GM12874 (cell line): ENCODE results near the gene MED17.

Experiments
- TF ChIP-seq, protein P1 (sequence below): IDR thresholded peaks from 2 replicates; pipeline ENCODE4 v1.5.1; 2011; ENCODE audit warnings: low read depth, mild to moderate bottlenecking, control low read depth, low read length, moderate library complexity; ENCODE audit not compliant: insufficient read depth

The MED17 gene

DNA sequence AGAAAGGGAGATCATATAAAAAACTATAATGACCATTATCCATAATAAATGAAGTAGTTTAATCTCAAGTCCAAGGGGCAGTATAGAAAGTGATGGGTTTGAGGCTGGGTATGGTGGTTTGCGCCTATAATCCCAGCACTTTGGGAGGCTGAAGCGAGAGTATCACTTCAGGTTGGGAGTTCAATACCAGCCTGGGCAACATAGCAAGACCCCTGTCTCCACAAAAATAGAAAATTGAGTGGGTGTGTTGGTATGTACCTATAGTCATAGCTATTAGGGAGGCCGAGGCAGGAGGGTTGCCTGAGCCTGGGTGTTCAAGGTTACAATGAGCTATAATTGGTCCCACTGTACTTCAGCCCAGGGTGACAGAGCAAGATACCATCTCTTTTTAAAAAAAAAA is 23.9 kb downstream of the MED17 start:
- TF ChIP-seq, protein P1, sequence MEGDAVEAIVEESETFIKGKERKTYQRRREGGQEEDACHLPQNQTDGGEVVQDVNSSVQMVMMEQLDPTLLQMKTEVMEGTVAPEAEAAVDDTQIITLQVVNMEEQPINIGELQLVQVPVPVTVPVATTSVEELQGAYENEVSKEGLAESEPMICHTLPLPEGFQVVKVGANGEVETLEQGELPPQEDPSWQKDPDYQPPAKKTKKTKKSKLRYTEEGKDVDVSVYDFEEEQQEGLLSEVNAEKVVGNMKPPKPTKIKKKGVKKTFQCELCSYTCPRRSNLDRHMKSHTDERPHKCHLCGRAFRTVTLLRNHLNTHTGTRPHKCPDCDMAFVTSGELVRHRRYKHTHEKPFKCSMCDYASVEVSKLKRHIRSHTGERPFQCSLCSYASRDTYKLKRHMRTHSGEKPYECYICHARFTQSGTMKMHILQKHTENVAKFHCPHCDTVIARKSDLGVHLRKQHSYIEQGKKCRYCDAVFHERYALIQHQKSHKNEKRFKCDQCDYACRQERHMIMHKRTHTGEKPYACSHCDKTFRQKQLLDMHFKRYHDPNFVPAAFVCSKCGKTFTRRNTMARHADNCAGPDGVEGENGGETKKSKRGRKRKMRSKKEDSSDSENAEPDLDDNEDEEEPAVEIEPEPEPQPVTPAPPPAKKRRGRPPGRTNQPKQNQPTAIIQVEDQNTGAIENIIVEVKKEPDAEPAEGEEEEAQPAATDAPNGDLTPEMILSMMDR: no peak

DNA sequence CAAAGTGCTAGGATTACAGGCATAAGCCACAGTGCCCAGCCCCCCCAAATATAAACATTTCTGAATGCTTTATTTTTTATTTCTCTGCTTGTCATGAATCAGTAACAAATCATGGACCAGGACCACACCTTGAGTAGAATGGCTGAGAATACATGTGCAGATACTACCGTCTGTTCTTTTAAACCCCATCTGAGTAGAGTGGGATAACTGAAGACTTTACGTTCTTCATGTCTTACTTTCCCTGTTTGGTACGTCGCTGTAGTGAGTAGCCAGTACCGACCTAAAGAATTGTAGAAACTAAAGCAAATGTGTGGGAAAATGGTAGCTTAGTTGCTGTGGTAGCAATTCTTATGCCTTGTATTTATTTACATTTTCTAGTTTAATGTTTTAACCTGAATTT is 29.9 kb downstream of the MED17 start:
- TF ChIP-seq, protein P1: no peak

DNA sequence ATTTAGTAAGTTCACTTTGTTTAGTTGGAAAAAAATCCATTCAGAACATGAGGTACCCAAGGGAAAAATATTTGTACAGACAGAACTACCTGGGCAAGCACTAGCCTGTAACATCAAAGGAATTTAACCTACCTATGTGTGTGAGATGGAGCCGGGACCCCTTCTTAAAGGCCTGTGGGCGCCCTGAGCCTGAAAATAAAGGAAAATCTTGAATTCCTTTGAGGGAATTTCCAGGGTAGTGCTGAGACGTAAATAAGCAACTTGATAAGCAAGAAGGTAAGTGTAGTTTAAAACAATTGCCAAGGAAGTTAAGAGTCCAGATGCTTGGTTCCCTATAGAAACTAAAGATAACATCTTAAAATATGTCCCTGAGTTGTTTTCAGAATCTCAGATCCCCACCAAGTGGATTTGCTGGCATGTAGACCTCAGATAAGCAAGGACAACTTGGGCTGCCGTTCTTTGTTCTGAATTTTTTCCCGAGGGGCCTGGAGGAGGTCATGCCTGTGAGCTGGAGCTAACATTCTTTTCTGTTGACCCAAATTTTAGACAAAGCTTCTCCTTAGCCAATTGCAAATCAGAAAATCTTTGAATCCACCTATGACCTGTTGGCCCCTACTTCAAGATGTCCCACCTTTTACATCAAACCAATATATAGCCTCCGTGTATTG is 31.0 kb downstream of the MED17 start:
- TF ChIP-seq, protein P1: no peak

DNA sequence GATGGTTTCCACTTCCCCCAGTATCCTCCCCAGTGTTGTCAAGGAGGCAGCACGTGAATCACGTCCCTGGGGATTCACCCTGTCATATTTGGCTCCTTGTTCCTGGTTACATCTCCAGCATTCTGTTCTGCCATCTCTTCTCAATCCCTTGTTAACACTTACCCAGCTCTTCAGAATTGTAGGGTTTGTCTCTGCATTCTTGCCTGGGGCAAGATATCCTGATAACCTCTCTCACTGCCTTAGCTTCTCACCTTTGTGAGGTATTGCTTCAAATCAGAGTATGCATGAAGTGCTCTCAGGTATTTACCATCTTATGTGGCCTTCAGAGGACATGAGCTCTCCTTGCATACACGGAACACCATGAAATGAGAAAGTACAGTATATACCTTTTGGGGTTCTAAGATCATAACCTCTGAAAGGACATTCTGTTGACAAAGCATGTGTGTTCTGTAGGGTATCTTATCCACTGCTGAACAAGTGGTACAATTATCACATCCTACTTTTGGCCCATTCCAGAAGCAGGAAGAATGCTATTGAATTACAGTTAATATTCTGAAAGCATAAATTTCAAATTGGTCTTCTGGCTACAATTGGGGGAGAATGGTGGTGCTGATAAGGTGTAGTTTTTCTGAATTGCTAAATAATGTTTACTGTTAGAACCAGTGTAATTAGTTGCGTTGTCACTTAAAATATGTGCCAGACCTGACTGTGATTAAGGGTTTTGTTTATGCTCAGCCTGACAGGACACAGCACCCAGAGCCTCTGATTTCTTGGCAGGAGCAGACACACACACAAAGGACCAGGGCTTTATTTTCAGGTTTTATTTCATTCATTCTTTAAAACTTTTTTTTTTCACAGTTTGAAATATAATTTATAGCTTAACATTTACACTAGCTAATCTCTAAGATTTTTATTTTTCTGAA is 33.6 kb downstream of the MED17 start:
- TF ChIP-seq, protein P1: no peak

DNA sequence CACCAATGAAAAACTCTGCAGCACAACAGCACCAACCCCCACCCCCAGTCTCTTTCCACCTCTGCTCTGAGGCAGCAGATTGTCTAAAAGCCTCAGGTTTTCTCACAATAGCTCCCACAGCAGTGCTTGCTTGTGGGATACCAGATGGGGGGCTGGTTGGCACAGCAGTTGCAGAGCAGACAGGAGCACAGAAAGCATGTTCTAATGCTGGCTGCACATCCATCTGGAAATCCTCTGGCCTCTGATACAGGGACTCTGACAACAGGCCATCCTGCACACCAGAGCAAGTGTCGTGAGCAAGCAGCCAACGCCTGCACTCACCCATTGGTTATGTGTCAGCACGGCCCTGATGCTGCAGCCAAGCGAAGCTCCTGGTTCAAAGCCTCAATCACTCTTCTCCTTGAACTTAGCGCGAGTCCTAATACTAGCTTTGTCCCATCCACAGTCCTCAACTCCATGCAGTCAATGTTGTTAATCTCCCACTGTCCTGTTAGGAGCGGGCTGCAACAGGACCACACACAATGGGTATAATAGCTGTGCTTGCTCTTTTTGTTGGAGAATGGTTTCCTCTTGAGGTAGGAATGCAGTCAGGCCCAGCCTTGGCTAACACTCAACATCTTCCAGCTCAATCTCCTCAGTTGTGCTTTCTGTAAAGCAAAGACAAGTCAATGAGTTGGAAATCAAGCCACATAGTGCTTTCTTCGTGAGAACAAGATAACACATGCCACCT is 36.0 kb downstream of the MED17 start:
- TF ChIP-seq, protein P1: no peak

DNA sequence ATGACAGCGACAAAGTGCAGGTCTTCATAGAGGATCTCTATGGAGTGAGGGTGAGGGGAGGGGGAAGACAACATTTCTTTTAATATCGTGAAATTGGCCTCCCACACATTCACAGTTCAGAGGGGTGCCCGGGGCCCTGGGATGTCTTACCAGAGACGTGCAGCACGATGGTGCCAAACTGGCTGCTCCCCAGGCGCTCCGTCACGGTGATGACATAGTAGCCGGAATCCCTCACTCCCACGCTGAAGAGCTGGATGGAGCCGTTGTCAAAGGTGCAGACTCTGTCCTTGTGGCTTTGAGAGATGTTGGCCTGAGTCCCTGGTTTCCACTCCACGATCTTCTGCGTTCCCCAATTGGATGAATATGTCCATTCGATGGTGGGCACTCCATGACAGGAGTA is 36.8 kb downstream of the MED17 start:
- TF ChIP-seq, protein P1: no peak

DNA sequence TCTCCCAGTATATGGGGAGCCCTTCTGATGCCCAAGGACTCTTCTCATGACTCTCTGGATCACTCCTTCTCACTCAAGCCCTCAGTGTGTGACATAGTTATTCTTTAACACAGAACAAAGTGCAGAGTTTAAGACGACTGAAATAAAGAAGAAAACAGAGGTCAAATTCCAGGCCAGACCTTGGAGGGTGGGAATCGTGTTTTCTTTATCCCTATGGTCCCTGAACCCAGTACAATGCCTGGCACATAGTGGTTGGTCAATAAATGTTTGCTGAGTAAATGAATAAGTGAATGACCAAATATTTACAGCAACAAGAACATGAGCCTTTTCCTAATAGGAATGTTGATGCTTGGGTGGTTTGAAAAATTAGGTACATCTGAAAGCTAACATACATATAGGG is 37.5 kb downstream of the MED17 start:
- TF ChIP-seq, protein P1: no peak
